Keratinocyte (primary cell): Measurements from ENCODE around the gene INTS1. TPM values are rescaled to one million over a fixed set of nuclear protein-coding genes. Genes with fewer than 3 reads are reported as not detected.

Experiments
- DNase-seq: peaks from one replicate; pipeline ENCODE4 v3.0.0-alpha.2; 2011; ENCODE audit warnings: low read depth, missing footprints, low spot score
- FAIRE-seq: peaks from 2 replicates; lab custom pipeline; 2011; peaks lifted over from hg19 to GRCh38; lab: Jason Lieb, UNC
- H2AFZ ChIP-seq: 2 replicates; pipeline ENCODE4 v1.6.0; 2012; ENCODE audit warnings: low read length, control low read depth, inconsistent platforms; ENCODE audit not compliant: control insufficient read depth
- H3K27ac ChIP-seq: 2 replicates; pipeline ENCODE4 v1.5.1; 2011; ENCODE audit warnings: low read length; ENCODE audit not compliant: control insufficient read depth, insufficient read depth
- H3K27me3 ChIP-seq: 3 replicates; pipeline ENCODE4 v1.6.0; 2011; ENCODE audit warnings: low read length; ENCODE audit not compliant: control insufficient read depth, insufficient read depth; ENCODE audit errors: extremely low read depth
- H3K36me3 ChIP-seq, 2 experiments: 2 replicates in 1 of 2; 3 replicates in 1 of 2; pipeline ENCODE4 v1.5.1; 2011; ENCODE audit warnings: low read length in 2 of 2, mild to moderate bottlenecking in 1 of 2; ENCODE audit not compliant: control insufficient read depth in 2 of 2, insufficient read depth in 2 of 2; ENCODE audit errors: extremely low read depth in 1 of 2
- H3K4me1 ChIP-seq: 3 replicates; pipeline ENCODE4 v1.5.1; 2011; ENCODE audit warnings: low read length; ENCODE audit not compliant: control insufficient read depth, insufficient read depth; ENCODE audit errors: extremely low read depth
- H3K4me2 ChIP-seq: 3 replicates; pipeline ENCODE4 v1.6.0; 2011; ENCODE audit warnings: low read depth, low read length; ENCODE audit not compliant: control insufficient read depth, insufficient read depth; ENCODE audit errors: extremely low read depth
- H3K4me3 ChIP-seq, 3 experiments: fragments of 200-600 bp in 1 of 3; sonication (generic) in 1 of 3; 2 replicates in 2 of 3; 3 replicates in 1 of 3; pipeline ENCODE4 v1.5.1; 2011 to 2016; ENCODE audit warnings: low read length in 3 of 3, mild to moderate bottlenecking in 3 of 3, control low read depth in 2 of 3, inconsistent platforms in 1 of 3, low read depth in 1 of 3, mixed read lengths in 1 of 3, mixed run types in 1 of 3, moderate library complexity in 1 of 3; ENCODE audit not compliant: control insufficient read depth in 2 of 3, insufficient read depth in 2 of 3; ENCODE audit errors: extremely low read depth in 1 of 3
- H3K79me2 ChIP-seq: 2 replicates; pipeline ENCODE4 v1.6.0; 2012; ENCODE audit warnings: low read length; ENCODE audit not compliant: control insufficient read depth, insufficient read depth
- H3K9ac ChIP-seq: 3 replicates; pipeline ENCODE4 v1.6.0; 2011; ENCODE audit warnings: low read length; ENCODE audit not compliant: control insufficient read depth, insufficient read depth; ENCODE audit errors: extremely low read depth
- H3K9me1 ChIP-seq: 3 replicates; pipeline ENCODE4 v1.6.0; 2011; ENCODE audit warnings: low read length; ENCODE audit not compliant: control insufficient read depth, insufficient read depth; ENCODE audit errors: extremely low read depth
- H3K9me3 ChIP-seq: 2 replicates; pipeline ENCODE4 v1.5.1; 2012; ENCODE audit warnings: low read depth, low read length; ENCODE audit not compliant: control insufficient read depth
- H4K20me1 ChIP-seq: 3 replicates; pipeline ENCODE4 v1.6.0; 2011; ENCODE audit warnings: low read length; ENCODE audit not compliant: control insufficient read depth, insufficient read depth; ENCODE audit errors: extremely low read depth
- EZH2 ChIP-seq: IDR thresholded peaks from one replicate; pipeline ENCODE4 v1.6.1; 2012; ENCODE audit warnings: inconsistent platforms, mild to moderate bottlenecking, low read length, moderate library complexity
- dilution Hi-C: fragments of 300-500 bp; cut with MboI; formaldehyde crosslinking; loops from one replicate; pipeline ENCODE4 v1.7.0; 2020; ENCODE audit warnings: low sequenced_read_pairs; ENCODE audit not compliant: extremely low pct_ligation_motif_present
- polyA plus RNA-seq, 5 experiments: library from polyadenylated mRNA; depleted of rRNA in 3 of 5; stranded (reverse) in 3 of 5; stranded (forward) in 1 of 5; unstranded in 1 of 5; fragments of >200 nt; gene quantifications; 1 replicate in 1 of 5; 2 replicates in 3 of 5; 3 replicates in 1 of 5; pipeline versions ENCODE4 v1.2.1 to v1.2.3, GENCODE V29; 2011 to 2012; ENCODE audit warnings: missing spikeins in 2 of 5, low read depth in 1 of 5, low replicate concordance in 1 of 5
- TF ChIP-seq, protein P1 (sequence below), 3 experiments: IDR thresholded peaks in 1 of 3; conservative IDR thresholded peaks in 1 of 3; optimal IDR thresholded peaks in 1 of 3; 2 replicates in 2 of 3; 3 replicates in 1 of 3; pipeline versions ENCODE3 to v1.5.1; 2011; ENCODE audit warnings: low read length in 3 of 3, mild to moderate bottlenecking in 3 of 3, moderate library complexity in 2 of 3, control low read depth in 1 of 3, inconsistent platforms in 1 of 3; ENCODE audit not compliant: insufficient read depth in 2 of 3; ENCODE audit errors: extremely low read depth in 1 of 3

The INTS1 gene
- polyA plus RNA-seq, 1 donor (not counting 4 experiments of a cell fraction or from before 2014, with no cell fraction given): 10.6 TPM

GRCh38 chr7:1437155-1437880 lies 66.9 kb downstream of the INTS1 start:
- no peak for FAIRE-seq
- Histone ChIP-seq H3K9ac (no peak overlapping the region), H3K9me1 (no peaks in the 10 kb centered on the region), H3K79me2 (no peaks in the 10 kb centered on the region), H3K4me2 (no peak overlapping the region), H3K4me3 (no peak overlapping the region), H3K27me3 (peaks cover 1% of the 10 kb centered on the region), H4K20me1 (peaks cover 4% of the 10 kb centered on the region), H3K36me3 (peaks cover 4 to 36% of the 10 kb centered on the region in 2 experiments), H3K4me1 (no peaks in the 10 kb centered on the region), H3K27ac (no peak overlapping the region), H3K9me3 (no peaks in the 10 kb centered on the region), H2AFZ (no peak overlapping the region)
- no peak for TF ChIP-seq EZH2
- TF ChIP-seq, protein P1, sequence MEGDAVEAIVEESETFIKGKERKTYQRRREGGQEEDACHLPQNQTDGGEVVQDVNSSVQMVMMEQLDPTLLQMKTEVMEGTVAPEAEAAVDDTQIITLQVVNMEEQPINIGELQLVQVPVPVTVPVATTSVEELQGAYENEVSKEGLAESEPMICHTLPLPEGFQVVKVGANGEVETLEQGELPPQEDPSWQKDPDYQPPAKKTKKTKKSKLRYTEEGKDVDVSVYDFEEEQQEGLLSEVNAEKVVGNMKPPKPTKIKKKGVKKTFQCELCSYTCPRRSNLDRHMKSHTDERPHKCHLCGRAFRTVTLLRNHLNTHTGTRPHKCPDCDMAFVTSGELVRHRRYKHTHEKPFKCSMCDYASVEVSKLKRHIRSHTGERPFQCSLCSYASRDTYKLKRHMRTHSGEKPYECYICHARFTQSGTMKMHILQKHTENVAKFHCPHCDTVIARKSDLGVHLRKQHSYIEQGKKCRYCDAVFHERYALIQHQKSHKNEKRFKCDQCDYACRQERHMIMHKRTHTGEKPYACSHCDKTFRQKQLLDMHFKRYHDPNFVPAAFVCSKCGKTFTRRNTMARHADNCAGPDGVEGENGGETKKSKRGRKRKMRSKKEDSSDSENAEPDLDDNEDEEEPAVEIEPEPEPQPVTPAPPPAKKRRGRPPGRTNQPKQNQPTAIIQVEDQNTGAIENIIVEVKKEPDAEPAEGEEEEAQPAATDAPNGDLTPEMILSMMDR (optimal IDR thresholded peaks at IDR 0.05 in 1 of 3, IDR thresholded peaks at IDR 0.05 in 1 of 3, conservative IDR thresholded peaks at IDR 0.05 in 1 of 3; ENCODE audit: extremely low read depth in 1 of 3, insufficient read depth in 2 of 3, low read length in 3 of 3): no peak
- DNase-seq: no peak
- dilution Hi-C loops: no loop called here

GRCh38 chr7:1436608-1437007 lies 67.6 kb downstream of the INTS1 start:
- DNase-seq (no peak), FAIRE-seq (no peak)
- no peak overlapping the region for H3K9ac ChIP-seq
- no peak overlapping the region for H3K4me2 ChIP-seq
- H3K4me1 ChIP-seq: no peaks in the 10 kb centered on the region
- dilution Hi-C loops: no loop called here
- no peaks in the 10 kb centered on the region for H3K79me2 ChIP-seq
- H3K9me3 ChIP-seq: no peaks in the 10 kb centered on the region
- H3K9me1 ChIP-seq: no peaks in the 10 kb centered on the region
- H4K20me1 ChIP-seq: peaks cover 5% of the 10 kb centered on the region
- peaks cover 5% of the 10 kb centered on the region for H3K27me3 ChIP-seq
- H3K36me3 ChIP-seq: peaks cover 4 to 32% of the 10 kb centered on the region in 2 experiments
- TF ChIP-seq EZH2: no peak
- TF ChIP-seq, protein P1 (optimal IDR thresholded peaks at IDR 0.05 in 1 of 3, IDR thresholded peaks at IDR 0.05 in 1 of 3, conservative IDR thresholded peaks at IDR 0.05 in 1 of 3; ENCODE audit: extremely low read depth in 1 of 3, insufficient read depth in 2 of 3, low read length in 3 of 3): no peak
- no peak overlapping the region for H3K4me3 ChIP-seq
- no peak overlapping the region for H3K27ac ChIP-seq
- no peak overlapping the region for H2AFZ ChIP-seq
